H1 (cell line): ENCODE data around the gene RIMS1. TPM values are rescaled to one million over a fixed set of nuclear protein-coding genes. Genes with fewer than 3 reads are reported as not detected.

Experiments
- CTCF ChIA-PET: fragments of 300-600 bp; sonication (Branson Sonifier 250); formaldehyde crosslinking; loops from one replicate; lab custom pipeline; 2021; ENCODE audit not compliant: partially characterized antibody; lab: Charles Lee
- POLR2A ChIA-PET: fragments of 300-600 bp; sonication (Branson Sonifier 250); formaldehyde crosslinking; loops from one replicate; lab custom pipeline; 2021; ENCODE audit warnings: inconsistent platforms; ENCODE audit not compliant: partially characterized antibody; lab: Charles Lee
- DNase-seq, 2 experiments: peaks; one replicate each; pipeline versions ENCODE4 v3.0.0 to v3.0.0-alpha.2; 2010 to 2022; ENCODE audit warnings: low spot score in 2 of 2, low read depth in 1 of 2, mixed read lengths in 1 of 2
- FAIRE-seq: peaks from 2 replicates; lab custom pipeline; 2011; peaks lifted over from hg19 to GRCh38; lab: Jason Lieb, UNC
- H2AFZ ChIP-seq: 2 replicates; pipeline ENCODE4 v1.8.1; 2012; ENCODE audit warnings: low read length, inconsistent platforms
- H2AK5ac ChIP-seq: 2 replicates; pipeline ENCODE4 v1.6.1; 2013; ENCODE audit warnings: low read depth, low read length
- H2BK120ac ChIP-seq: replicated peaks from 2 replicates; pipeline ENCODE3; 2013; ENCODE audit warnings: low read depth, low read length, inconsistent platforms
- H2BK12ac ChIP-seq: 2 replicates; pipeline ENCODE4 v1.6.1; 2013; ENCODE audit warnings: low read depth, low read length
- H2BK15ac ChIP-seq: 2 replicates; pipeline ENCODE4 v1.6.1; 2013; ENCODE audit warnings: low read length
- H2BK20ac ChIP-seq: 2 replicates; pipeline ENCODE4 v1.6.1; 2013; ENCODE audit warnings: low read length
- H2BK5ac ChIP-seq: 2 replicates; pipeline ENCODE4 v1.6.1; 2013; ENCODE audit warnings: low read depth, low read length
- H3K14ac ChIP-seq: 2 replicates; pipeline ENCODE4 v1.6.1; 2013; ENCODE audit warnings: inconsistent platforms; ENCODE audit not compliant: insufficient read length
- H3K18ac ChIP-seq: 2 replicates; pipeline ENCODE4 v1.6.1; 2013; ENCODE audit warnings: low read length; ENCODE audit errors: extremely low read depth
- H3K23ac ChIP-seq: 2 replicates; pipeline ENCODE4 v1.6.1; 2013; ENCODE audit warnings: inconsistent platforms; ENCODE audit not compliant: insufficient read length
- H3K23me2 ChIP-seq: 2 replicates; pipeline ENCODE4 v1.6.1; 2013; ENCODE audit warnings: low read depth, low read length
- H3K27ac ChIP-seq: 2 replicates; pipeline ENCODE4 v1.6.1; 2011; ENCODE audit warnings: low read depth, low read length, inconsistent platforms
- H3K27me3 ChIP-seq, 4 experiments: replicated peaks in 1 of 4; 1 replicate in 1 of 4; 2 replicates in 3 of 4; pipeline versions ENCODE4 v1.6.1 to v1.8.1; 2011 to 2013; ENCODE audit warnings: low read length in 3 of 4, mild to moderate bottlenecking in 3 of 4, inconsistent platforms in 2 of 4, mixed read lengths in 2 of 4, moderate library complexity in 1 of 4; ENCODE audit not compliant: control insufficient read depth in 3 of 4, insufficient read depth in 3 of 4; ENCODE audit errors: extremely low read depth in 1 of 4
- H3K36me3 ChIP-seq, 4 experiments: 2 replicates each; pipeline versions ENCODE4 v1.6.1 to v1.8.1; 2011 to 2013; ENCODE audit warnings: mild to moderate bottlenecking in 4 of 4, low read length in 3 of 4, moderate library complexity in 2 of 4, control low read depth in 1 of 4, inconsistent platforms in 1 of 4; ENCODE audit not compliant: insufficient read depth in 4 of 4, control insufficient read depth in 2 of 4
- H3K4ac ChIP-seq: replicated peaks from 2 replicates; pipeline ENCODE3; 2013; ENCODE audit warnings: low read length, low read depth, mixed read lengths, inconsistent platforms; ENCODE audit not compliant: insufficient read length
- H3K4me1 ChIP-seq, 4 experiments: replicated peaks in 1 of 4; 1 replicate in 1 of 4; 2 replicates in 3 of 4; pipeline versions ENCODE4 v1.6.1 to v1.8.1; 2011 to 2013; ENCODE audit warnings: low read length in 3 of 4, inconsistent platforms in 2 of 4, mixed read lengths in 1 of 4; ENCODE audit not compliant: insufficient read depth in 4 of 4, control insufficient read depth in 3 of 4
- H3K4me2 ChIP-seq, 2 experiments: 2 replicates each; pipeline versions ENCODE4 v1.6.1 to v1.8.1; 2011 to 2013; ENCODE audit warnings: low read depth in 2 of 2, low read length in 2 of 2, control low read depth in 1 of 2, inconsistent platforms in 1 of 2, mild to moderate bottlenecking in 1 of 2; ENCODE audit not compliant: insufficient read depth in 1 of 2
- H3K4me3 ChIP-seq, 4 experiments: fragments of 200-600, 300-600 bp in 1 of 4; sonication (generic), shearing (Covaris generic), sonication (Bioruptor Twin) in 1 of 4; 2 replicates each; pipeline versions ENCODE4 v1.5.1 to v1.8.1; 2011 to 2016; ENCODE audit warnings: low read length in 4 of 4, low read depth in 3 of 4, control low read depth in 2 of 4, inconsistent platforms in 2 of 4, mild to moderate bottlenecking in 2 of 4, mixed read lengths in 1 of 4, moderate library complexity in 1 of 4; ENCODE audit not compliant: insufficient read depth in 2 of 4; ENCODE audit errors: extremely low read depth in 1 of 4
- H3K56ac ChIP-seq: replicated peaks from 2 replicates; pipeline ENCODE3; 2013; ENCODE audit warnings: low read depth, mild to moderate bottlenecking, mixed read lengths, low read length, inconsistent platforms; ENCODE audit not compliant: insufficient read length
- H3K79me1 ChIP-seq: 2 replicates; pipeline ENCODE4 v1.6.1; 2013; ENCODE audit warnings: low read depth, low read length, control low read depth
- H3K79me2 ChIP-seq, 2 experiments: 2 replicates each; pipeline versions ENCODE4 v1.6.1 to v1.8.1; 2012 to 2013; ENCODE audit warnings: low read length in 2 of 2, mild to moderate bottlenecking in 2 of 2, inconsistent platforms in 1 of 2; ENCODE audit not compliant: insufficient read depth in 2 of 2, control insufficient read depth in 1 of 2
- H3K9ac ChIP-seq, 4 experiments: replicated peaks in 1 of 4; 1 replicate in 1 of 4; 2 replicates in 3 of 4; pipeline versions ENCODE4 v1.6.1 to v1.8.1; 2011 to 2013; ENCODE audit warnings: low read depth in 3 of 4, low read length in 3 of 4, control low read depth in 2 of 4, mild to moderate bottlenecking in 2 of 4, moderate library complexity in 2 of 4, inconsistent platforms in 1 of 4; ENCODE audit errors: extremely low read depth in 1 of 4
- H3K9me3 ChIP-seq, 2 experiments: 2 replicates each; pipeline versions ENCODE4 v1.6.1 to v1.8.1; 2012 to 2013; ENCODE audit warnings: mild to moderate bottlenecking in 2 of 2, moderate library complexity in 2 of 2, control low read depth in 1 of 2, inconsistent platforms in 1 of 2, low read depth in 1 of 2, low read length in 1 of 2, mixed read lengths in 1 of 2; ENCODE audit not compliant: insufficient read depth in 2 of 2
- H4K20me1 ChIP-seq, 2 experiments: replicated peaks in 1 of 2; 2 replicates each; pipeline versions ENCODE3 to v1.8.1; 2011 to 2013; ENCODE audit warnings: inconsistent platforms in 2 of 2, low read length in 2 of 2, mild to moderate bottlenecking in 1 of 2; ENCODE audit not compliant: insufficient read depth in 2 of 2, control insufficient read depth in 1 of 2
- H4K5ac ChIP-seq: 2 replicates; pipeline ENCODE4 v1.6.1; 2013; ENCODE audit warnings: low read length, low read depth, mixed read lengths, inconsistent platforms; ENCODE audit not compliant: insufficient read length
- H4K8ac ChIP-seq: 2 replicates; pipeline ENCODE4 v1.8.0; 2013; ENCODE audit warnings: mild to moderate bottlenecking, moderate library complexity, low read length, inconsistent platforms; ENCODE audit not compliant: insufficient read depth; ENCODE audit errors: extremely low read depth
- H4K91ac ChIP-seq: replicated peaks from 2 replicates; pipeline ENCODE3; 2013; ENCODE audit warnings: low read length, mixed read lengths, inconsistent platforms; ENCODE audit not compliant: insufficient read length
- BRCA1 ChIP-seq: IDR thresholded peaks from 2 replicates; pipeline ENCODE4 v1.6.1; 2012; ENCODE audit warnings: low read depth, low read length, improper control_type of control experiment
- EGR1 ChIP-seq: IDR thresholded peaks from 2 replicates; pipeline ENCODE4 v1.6.1; 2011; ENCODE audit warnings: low read depth, low read length, borderline replicate concordance
- KDM4A ChIP-seq: IDR thresholded peaks from one replicate; pipeline ENCODE4 v1.7.1; 2012; ENCODE audit warnings: low read depth, mild to moderate bottlenecking, moderate library complexity, low read length, inconsistent platforms; ENCODE audit not compliant: severe bottlenecking
- NANOG ChIP-seq: IDR thresholded peaks from 2 replicates; pipeline ENCODE4 v1.6.1; 2011; ENCODE audit warnings: low read length, low read depth, mild to moderate bottlenecking, inconsistent platforms; ENCODE audit not compliant: insufficient read depth, poor library complexity, severe bottlenecking
- PHF8 ChIP-seq: fragments of 200-600 bp; sonication (generic); conservative IDR thresholded peaks from 2 replicates; pipeline ENCODE4 v1.7.1; 2012; ENCODE audit warnings: low read depth, mild to moderate bottlenecking, inconsistent platforms, low read length, moderate library complexity
- SIRT6 ChIP-seq: IDR thresholded peaks from one replicate; pipeline ENCODE4 v1.7.1; 2012; ENCODE audit warnings: low read length, inconsistent platforms
- SP2 ChIP-seq: IDR thresholded peaks from 2 replicates; pipeline ENCODE4 v1.6.1; 2012; ENCODE audit warnings: mild to moderate bottlenecking, low read length, inconsistent platforms
- TAF1 ChIP-seq: IDR thresholded peaks from 2 replicates; pipeline ENCODE4 v1.6.1; 2011; ENCODE audit warnings: mild to moderate bottlenecking, low read depth, low read length
- TAF7 ChIP-seq: optimal IDR thresholded peaks from 2 replicates; pipeline ENCODE3; 2011; ENCODE audit warnings: low read depth, mild to moderate bottlenecking, inconsistent platforms, low read length, moderate library complexity, borderline replicate concordance
- TCF12 ChIP-seq: IDR thresholded peaks from 2 replicates; pipeline ENCODE4 v1.6.1; 2011; ENCODE audit warnings: low read depth, mild to moderate bottlenecking, low read length
- TEAD4 ChIP-seq: IDR thresholded peaks from 2 replicates; pipeline ENCODE4 v1.6.1; 2012; ENCODE audit warnings: low read depth, low read length, inconsistent platforms, mixed read lengths
- ZNF274 ChIP-seq: IDR thresholded peaks from 2 replicates; pipeline ENCODE4 v1.7.0; 2012; ENCODE audit warnings: low read length, borderline replicate concordance; ENCODE audit errors: extremely low read depth
- WGBS, 2 experiments: shearing (Covaris generic) in 1 of 2; methylation state at CpG; one replicate each; pipeline versions ENCODE4 v1.1.6 to v1.1.7; 2013 to 2015; ENCODE audit warnings: low lambda C conversion rate in 2 of 2, mixed read lengths in 2 of 2, inconsistent platforms in 1 of 2, low coverage in 1 of 2, missing lambda C conversion rate in 1 of 2; ENCODE audit not compliant: insufficient replicate concordance in 2 of 2, insufficient coverage in 1 of 2, insufficient read length in 1 of 2; ENCODE audit errors: extremely low coverage in 1 of 2, missing lambda C conversion rate in 1 of 2; 5-methylcytosine and 5-hydroxymethylcytosine counted together
- polyA plus RNA-seq, 7 experiments: library from polyadenylated mRNA; depleted of rRNA in 3 of 7; stranded (reverse) in 5 of 7; unstranded in 2 of 7; fragments of >200 nt in 5 of 7; fragments of 200-250 nt in 2 of 7; gene quantifications; 1 replicate in 5 of 7; 2 replicates in 1 of 7; 4 replicates in 1 of 7; pipeline versions ENCODE4 v1.2.1 to v1.2.3, GENCODE V29; 2011 to 2013; ENCODE audit warnings: missing spikeins in 2 of 7, mixed read lengths in 2 of 7
- total RNA-seq: library from RNA; stranded (reverse); fragmentation: NEBNext Ultra II Directional; extraction: Animal tissue kit (Norgen Biotek cat#: 25700); gene quantifications from 2 replicates; pipeline ENCODE4 v1.2.1, GENCODE V29; 2021
- TF ChIP-seq, protein P1 (sequence below), 3 experiments: IDR thresholded peaks; 1 replicate in 2 of 3; 2 replicates in 1 of 3; pipeline versions ENCODE4 v1.5.1 to v1.6.1; 2011; ENCODE audit warnings: low read length in 3 of 3, mild to moderate bottlenecking in 3 of 3, inconsistent platforms in 2 of 3, low read depth in 1 of 3, moderate library complexity in 1 of 3; ENCODE audit not compliant: insufficient read depth in 1 of 3; ENCODE audit errors: control extremely low read depth in 1 of 3

Gene RIMS1
- total and polyA plus RNA-seq, 2 of the 8 experiments (the other 6 are each of a cell fraction or from before 2014, with no cell fraction given): 0.63 to 2.3 TPM

DNA sequence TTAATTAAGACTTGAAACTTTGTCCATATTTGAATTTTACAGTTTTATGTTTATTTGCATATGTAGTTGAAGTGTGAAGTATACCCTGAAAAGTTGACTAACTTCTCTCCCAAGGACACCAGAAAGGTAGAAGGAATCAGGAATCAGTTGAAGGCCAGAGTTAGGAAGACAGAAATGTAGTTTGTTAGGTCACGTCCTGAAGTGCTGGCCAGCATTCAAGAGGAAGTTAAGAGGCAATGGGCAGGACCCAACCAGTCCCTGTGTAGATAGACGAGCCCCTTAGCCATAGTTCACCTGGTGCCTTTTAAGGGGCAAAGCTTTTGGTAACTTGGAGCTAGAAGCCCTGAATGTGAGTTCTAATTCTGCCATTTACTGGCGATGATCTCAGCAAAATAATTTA is 485.1 kb downstream of the RIMS1 start:
- no peaks in the 10 kb centered on the region for H3K79me2 ChIP-seq
- WGBS, 2 experiments: 92% methylated on average over 3 of the region's 3 CpGs; no CpG with 5 or more reads in 1 of the 2 experiments

More for the DNA sequence above, 485.1 kb downstream of the RIMS1 start:
- H3K36me3 ChIP-seq: no peaks in the 10 kb centered on the region
- no peak overlapping the region for H4K5ac ChIP-seq
- H3K27me3 ChIP-seq: no peaks in the 10 kb centered on the region
- H4K91ac ChIP-seq: no peak overlapping the region
- H2BK5ac ChIP-seq: no peak overlapping the region
- H4K20me1 ChIP-seq: no peaks in the 10 kb centered on the region
- CTCF ChIA-PET: no interaction called here
- no peak overlapping the region for H2BK20ac ChIP-seq
- no peak overlapping the region for H3K9ac ChIP-seq
- H3K4ac ChIP-seq: no peak overlapping the region
- no peak for FAIRE-seq
- no peak overlapping the region for H2AK5ac ChIP-seq
- H3K23ac ChIP-seq: no peak overlapping the region
- no peak overlapping the region for H4K8ac ChIP-seq
- H3K56ac ChIP-seq: no peak overlapping the region
- H3K4me3 ChIP-seq: no peak overlapping the region
- no peaks in the 10 kb centered on the region for H3K79me1 ChIP-seq
- no peak overlapping the region for H3K27ac ChIP-seq
- H3K4me2 ChIP-seq: no peak overlapping the region
- no peak overlapping the region for H3K14ac ChIP-seq
- no peak overlapping the region for H2BK120ac ChIP-seq
- peaks cover 0 to 5% (median 2%) of the 10 kb centered on the region in 4 experiments; a peak in 2 of 7 replicates for H3K4me1 ChIP-seq
- no peak for TF ChIP-seq NANOG
- no peak for TF ChIP-seq TAF1
- no peak for TF ChIP-seq TCF12
- TF ChIP-seq SP2: no peak
- TF ChIP-seq KDM4A: no peak
- no peak for TF ChIP-seq TAF7
- TF ChIP-seq BRCA1: no peak
- no peak for TF ChIP-seq PHF8
- TF ChIP-seq, protein P1, sequence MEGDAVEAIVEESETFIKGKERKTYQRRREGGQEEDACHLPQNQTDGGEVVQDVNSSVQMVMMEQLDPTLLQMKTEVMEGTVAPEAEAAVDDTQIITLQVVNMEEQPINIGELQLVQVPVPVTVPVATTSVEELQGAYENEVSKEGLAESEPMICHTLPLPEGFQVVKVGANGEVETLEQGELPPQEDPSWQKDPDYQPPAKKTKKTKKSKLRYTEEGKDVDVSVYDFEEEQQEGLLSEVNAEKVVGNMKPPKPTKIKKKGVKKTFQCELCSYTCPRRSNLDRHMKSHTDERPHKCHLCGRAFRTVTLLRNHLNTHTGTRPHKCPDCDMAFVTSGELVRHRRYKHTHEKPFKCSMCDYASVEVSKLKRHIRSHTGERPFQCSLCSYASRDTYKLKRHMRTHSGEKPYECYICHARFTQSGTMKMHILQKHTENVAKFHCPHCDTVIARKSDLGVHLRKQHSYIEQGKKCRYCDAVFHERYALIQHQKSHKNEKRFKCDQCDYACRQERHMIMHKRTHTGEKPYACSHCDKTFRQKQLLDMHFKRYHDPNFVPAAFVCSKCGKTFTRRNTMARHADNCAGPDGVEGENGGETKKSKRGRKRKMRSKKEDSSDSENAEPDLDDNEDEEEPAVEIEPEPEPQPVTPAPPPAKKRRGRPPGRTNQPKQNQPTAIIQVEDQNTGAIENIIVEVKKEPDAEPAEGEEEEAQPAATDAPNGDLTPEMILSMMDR (IDR thresholded peaks at IDR 0.05; ENCODE audit: control extremely low read depth in 1 of 3, insufficient read depth in 1 of 3, low read depth in 1 of 3, low read length in 3 of 3): no peak
- TF ChIP-seq ZNF274: no peak
- no peak for TF ChIP-seq TEAD4
- TF ChIP-seq SIRT6: no peak
- no peak for TF ChIP-seq EGR1
- no peak overlapping the region for H3K18ac ChIP-seq
- H2BK15ac ChIP-seq: no peak overlapping the region
- H2AFZ ChIP-seq: no peak overlapping the region
- H3K23me2 ChIP-seq: no peaks in the 10 kb centered on the region
- H3K9me3 ChIP-seq: no peaks in the 10 kb centered on the region
- no peak overlapping the region for H2BK12ac ChIP-seq
- POLR2A ChIA-PET: no interaction called here
- no peak for DNase-seq
